Body of pancreas (tissue), 4 donors: Measurements from ENCODE around the gene PTPRT. TPM values are rescaled to one million over a fixed set of nuclear protein-coding genes. Genes with fewer than 3 reads are reported as not detected.
A peak's percentile ranks its signal among the peaks of the same experiment; 100 is the strongest.

Experiments used
- ATAC-seq: fragments of 150-250 bp; one replicate; pipeline ENCODE4 v1.9.1; 2016
- DNase-seq, 4 donors: peaks; one replicate each; pipeline ENCODE4 v3.0.0-alpha.2; 2019
- H3K27ac ChIP-seq, 4 donors: fragments of 200-600 bp; sonication (generic); 1 replicate in 3 of 4; 2 replicates in 1 of 4; pipeline versions ENCODE4 v1.5.1 to v1.6.1; 2016 to 2019; ENCODE audit warnings: mild to moderate bottlenecking in 1 of 4, mixed read lengths in 1 of 4, moderate library complexity in 1 of 4
- H3K27me3 ChIP-seq, 2 donors: fragments of 200-600 bp; sonication (generic); one replicate each; pipeline ENCODE4 v1.6.0; 2016; ENCODE audit warnings: mild to moderate bottlenecking in 1 of 2
- H3K36me3 ChIP-seq, 2 donors: fragments of 200-600 bp; sonication (generic); replicated peaks in 1 of 2; 2 replicates each; pipeline ENCODE4 v1.5.1; 2016; ENCODE audit warnings: low read depth in 2 of 2; ENCODE audit not compliant: insufficient read depth in 1 of 2
- H3K4me1 ChIP-seq: fragments of 200-600 bp; sonication (generic); one replicate; pipeline ENCODE4 v1.6.0; 2016
- H3K4me3 ChIP-seq, 2 donors: fragments of 200-600 bp; sonication (generic); 1 replicate in 1 of 2; 2 replicates in 1 of 2; pipeline ENCODE4 v1.5.1; 2016 to 2019
- H3K9me3 ChIP-seq, 3 donors: fragments of 200-600 bp; sonication (generic); 1 replicate in 2 of 3; 2 replicates in 1 of 3; pipeline ENCODE4 v1.5.1; 2016
- CTCF ChIP-seq, 7 experiments: fragments of 450-650 bp in 4 of 7; fragments of 200-600 bp in 3 of 7; sonication (generic) in 3 of 7; IDR thresholded peaks; one replicate each; pipeline ENCODE4 v1.5.1; 2016 to 2019; ENCODE audit warnings: antibody characterized with exemption in 7 of 7
- POLR2A ChIP-seq, 3 donors: fragments of 450-650 bp; IDR thresholded peaks; one replicate each; pipeline ENCODE4 v1.6.1; 2016; ENCODE audit warnings: antibody characterized with exemption in 3 of 3, mild to moderate bottlenecking in 2 of 3
- WGBS, 2 donors: methylation state at CpG; one replicate each; pipeline ENCODE4 v1.1.5; 2017; 5-methylcytosine and 5-hydroxymethylcytosine counted together
- intact Hi-C: fragments of 100-400 bp; cut with DNase I; formaldehyde crosslinking; loops from one replicate; pipeline ENCODE4 v1.15.1; 2023
- total RNA-seq, 2 donors: library from RNA; depleted of rRNA; stranded (reverse); fragments of >200 nt; gene quantifications; one replicate each; pipeline ENCODE4 v1.1.0, GENCODE V29; 2016

Gene PTPRT
- total RNA-seq, 2 donors from 2014 or later = 0.33 to 1.0 TPM

GRCh38 chr20:42889517-42889916, 300.2 kb downstream of the PTPRT start:
- Histone ChIP-seq H3K4me3 (no peak overlapping the region), H3K4me1 (peaks cover 15% of the 10 kb centered on the region), H3K9me3 (no peaks in the 10 kb centered on the region), H3K27me3 (no peaks in the 10 kb centered on the region), H3K27ac (peak overlapping the region in 1 of 4 donors; percentile 10), H3K36me3 (no peaks in the 10 kb centered on the region)
- DNase-seq = no peak
- intact Hi-C loops = no loop called here
- WGBS, 2 donors = 69 to 70% methylated on average over 3 of the region's 3 CpGs
- TF ChIP-seq CTCF (IDR thresholded peaks at IDR 0.05) = no peak
- no peak for ATAC-seq

GRCh38 chr20:42887281-42887680, 302.4 kb downstream of the PTPRT start:
- 75% methylated on average over 3 of the region's 3 CpGs for WGBS, 2 donors
- Histone ChIP-seq H3K9me3 (no peaks in the 10 kb centered on the region), H3K27ac (no peak overlapping the region), H3K4me1 (peaks cover 9% of the 10 kb centered on the region), H3K27me3 (no peaks in the 10 kb centered on the region), H3K36me3 (no peaks in the 10 kb centered on the region), H3K4me3 (no peak overlapping the region)
- ATAC-seq (no peak), DNase-seq (no peak)
- TF ChIP-seq CTCF (IDR thresholded peaks at IDR 0.05) = no peak
- TF ChIP-seq POLR2A (IDR thresholded peaks at IDR 0.05) = no peak
- intact Hi-C loops = no loop called here

- H3K9me3 ChIP-seq = no peaks in the 10 kb centered on the region
- WGBS, 2 donors = 72 to 80% methylated on average over 2 of the region's 2 CpGs
- DNase-seq (no peak), ATAC-seq (no peak)
- H3K4me1 ChIP-seq = peaks cover 9% of the 10 kb centered on the region
- intact Hi-C loops = no loop called here
- TF ChIP-seq POLR2A (IDR thresholded peaks at IDR 0.05) (no peak), CTCF (IDR thresholded peaks at IDR 0.05) (no peak)
- no peak overlapping the region for H3K27ac ChIP-seq
- H3K27me3 ChIP-seq = no peaks in the 10 kb centered on the region
- H3K4me3 ChIP-seq = no peak overlapping the region
- H3K36me3 ChIP-seq = no peaks in the 10 kb centered on the region
Measured at GRCh38 chr20:42886801-42887200, 302.9 kb downstream of the PTPRT start.

GRCh38 chr20:42886046-42886445, 303.7 kb downstream of the PTPRT start:
- ATAC-seq (no peak), DNase-seq (no peak)
- Histone ChIP-seq H3K4me3 (no peak overlapping the region), H3K36me3 (no peaks in the 10 kb centered on the region), H3K27ac (no peak overlapping the region), H3K27me3 (no peaks in the 10 kb centered on the region), H3K4me1 (peaks cover 9% of the 10 kb centered on the region), H3K9me3 (no peaks in the 10 kb centered on the region)
- TF ChIP-seq POLR2A (IDR thresholded peaks at IDR 0.05) = no peak
- no peak for TF ChIP-seq CTCF (IDR thresholded peaks at IDR 0.05)
- intact Hi-C loops = no loop called here
- 56 to 70% methylated on average over 6 of the region's 6 CpGs for WGBS, 2 donors

- intact Hi-C loops = no loop called here
- no peak overlapping the region for H3K27ac ChIP-seq
- H3K4me1 ChIP-seq = no peaks in the 10 kb centered on the region
- H3K4me3 ChIP-seq = no peak overlapping the region
- H3K36me3 ChIP-seq = no peaks in the 10 kb centered on the region
- no peaks in the 10 kb centered on the region for H3K27me3 ChIP-seq
- no peaks in the 10 kb centered on the region for H3K9me3 ChIP-seq
- whole genome bisulfite sequencing, 2 donors = 35 to 42% methylated on average over 2 of the region's 2 CpGs
- TF ChIP-seq CTCF (IDR thresholded peaks at IDR 0.05) (no peak), POLR2A (IDR thresholded peaks at IDR 0.05) (no peak)
- DNase-seq (no peak), ATAC-seq (no peak)
Measured at GRCh38 chr20:42875581-42875980, 314.1 kb downstream of the PTPRT start.
